Fibroblast of lung (primary cell): ENCODE results near the gene ITGB8. TPM values are rescaled to one million over a fixed set of nuclear protein-coding genes. Genes with fewer than 3 reads are reported as not detected.

Experiments
- DNase-seq, 2 donors: peaks; one replicate each; pipeline versions ENCODE4 v3.0.0 to v3.0.0-alpha.2; 2010; ENCODE audit warnings: low read depth in 2 of 2
- H2AFZ ChIP-seq: 2 replicates; pipeline ENCODE4 v1.5.1; 2012; ENCODE audit warnings: low read length, control low read depth, inconsistent platforms
- H3K27ac ChIP-seq: 2 replicates; pipeline ENCODE4 v1.5.1; 2011; ENCODE audit warnings: low read length, control low read depth; ENCODE audit not compliant: insufficient read depth
- H3K27me3 ChIP-seq: 2 replicates; pipeline ENCODE4 v1.5.1; 2011; ENCODE audit warnings: mild to moderate bottlenecking, low read length; ENCODE audit not compliant: control insufficient read depth, insufficient read depth
- H3K36me3 ChIP-seq: 2 replicates; pipeline ENCODE4 v1.5.1; 2011; ENCODE audit warnings: low read length; ENCODE audit not compliant: control insufficient read depth, insufficient read depth
- H3K4me1 ChIP-seq: 2 replicates; pipeline ENCODE4 v1.5.1; 2011; ENCODE audit warnings: low read length; ENCODE audit not compliant: control insufficient read depth, insufficient read depth; ENCODE audit errors: extremely low read depth
- H3K4me2 ChIP-seq: 2 replicates; pipeline ENCODE4 v1.5.1; 2011; ENCODE audit warnings: low read length, control low read depth; ENCODE audit not compliant: insufficient read depth; ENCODE audit errors: extremely low read depth
- H3K4me3 ChIP-seq, 4 experiments: fragments of 200-600 bp in 1 of 4; sonication (generic) in 1 of 4; replicated peaks in 1 of 4; 2 replicates each; pipeline ENCODE4 v1.5.1; 2011 to 2016; ENCODE audit warnings: low read length in 4 of 4, low read depth in 3 of 4, mild to moderate bottlenecking in 3 of 4, control low read depth in 2 of 4, inconsistent platforms in 1 of 4, mixed read lengths in 1 of 4; ENCODE audit not compliant: insufficient read depth in 1 of 4; ENCODE audit errors: control extremely low read depth in 1 of 4
- H3K79me2 ChIP-seq: 2 replicates; pipeline ENCODE4 v1.5.1; 2012; ENCODE audit warnings: mild to moderate bottlenecking, low read length, inconsistent platforms; ENCODE audit not compliant: control insufficient read depth, insufficient read depth
- H3K9ac ChIP-seq: 2 replicates; pipeline ENCODE4 v1.5.1; 2011; ENCODE audit warnings: mild to moderate bottlenecking, low read length, control low read depth; ENCODE audit not compliant: insufficient read depth
- H3K9me3 ChIP-seq: 2 replicates; pipeline ENCODE4 v1.5.1; 2012; ENCODE audit warnings: low read depth, low read length; ENCODE audit not compliant: control insufficient read depth, insufficient read depth
- H4K20me1 ChIP-seq: 2 replicates; pipeline ENCODE4 v1.5.1; 2011; ENCODE audit warnings: low read length; ENCODE audit not compliant: control insufficient read depth, insufficient read depth; ENCODE audit errors: extremely low read depth
- EZH2 ChIP-seq: IDR thresholded peaks from 2 replicates; pipeline ENCODE4 v1.5.1; 2012; ENCODE audit warnings: low read length, control low read depth, mild to moderate bottlenecking; ENCODE audit errors: missing control alignments
- polyA plus RNA-seq, 2 donors: library from polyadenylated mRNA; depleted of rRNA in 1 of 2; stranded (reverse) in 1 of 2; unstranded in 1 of 2; fragments of >200 nt; gene quantifications; 2 replicates each; pipeline ENCODE4 v1.2.1, GENCODE V29; 2011 to 2012; ENCODE audit warnings: missing spikeins in 1 of 2
- total RNA-seq: library from RNA; depleted of rRNA; stranded (reverse); fragments of >200 nt; gene quantifications from 2 replicates; pipeline ENCODE4 v1.2.1, GENCODE V29; 2014
- TF ChIP-seq, protein P1 (sequence below), 2 donors: IDR thresholded peaks in 1 of 2; conservative IDR thresholded peaks in 1 of 2; 1 replicate in 1 of 2; 2 replicates in 1 of 2; pipeline ENCODE4 v1.5.1; 2011 to 2012; ENCODE audit warnings: low read length in 2 of 2, control low read depth in 1 of 2, inconsistent platforms in 1 of 2, low read depth in 1 of 2, mild to moderate bottlenecking in 1 of 2

The ITGB8 gene
- total and polyA plus RNA-seq, 2 donors (not counting 1 experiment from before 2014, with no cell fraction given) = 3.8 to 100 TPM

DNA sequence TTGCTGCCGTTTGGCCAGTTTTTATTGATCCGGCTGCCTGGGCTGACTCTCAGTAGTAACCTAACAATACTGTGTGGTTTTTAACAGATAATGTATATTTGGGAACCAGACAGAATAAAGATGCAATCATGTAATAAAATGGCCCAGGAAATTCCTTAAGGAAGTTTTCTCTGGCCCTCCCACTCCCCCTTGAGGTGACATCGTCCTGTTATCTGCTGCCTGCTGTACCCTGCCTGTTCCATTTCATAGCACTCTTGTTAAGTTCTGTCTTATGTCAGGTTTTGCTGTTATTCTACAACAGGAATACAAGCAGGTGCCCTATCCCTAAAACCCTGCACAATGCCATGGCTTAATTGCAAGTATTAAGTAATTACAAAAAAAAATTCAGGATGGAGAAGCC, 12.5 kb downstream of the ITGB8 start:
- Histone ChIP-seq H2AFZ (no peak overlapping the region), H3K9ac (no peak overlapping the region), H4K20me1 (no peaks in the 10 kb centered on the region), H3K27ac (no peak overlapping the region), H3K4me2 (no peak overlapping the region), H3K79me2 (no peaks in the 10 kb centered on the region), H3K4me3 (no peak overlapping the region), H3K27me3 (no peaks in the 10 kb centered on the region), H3K9me3 (no peaks in the 10 kb centered on the region), H3K4me1 (no peaks in the 10 kb centered on the region), H3K36me3 (no peaks in the 10 kb centered on the region)
- TF ChIP-seq EZH2 = no peak
- TF ChIP-seq, protein P1, sequence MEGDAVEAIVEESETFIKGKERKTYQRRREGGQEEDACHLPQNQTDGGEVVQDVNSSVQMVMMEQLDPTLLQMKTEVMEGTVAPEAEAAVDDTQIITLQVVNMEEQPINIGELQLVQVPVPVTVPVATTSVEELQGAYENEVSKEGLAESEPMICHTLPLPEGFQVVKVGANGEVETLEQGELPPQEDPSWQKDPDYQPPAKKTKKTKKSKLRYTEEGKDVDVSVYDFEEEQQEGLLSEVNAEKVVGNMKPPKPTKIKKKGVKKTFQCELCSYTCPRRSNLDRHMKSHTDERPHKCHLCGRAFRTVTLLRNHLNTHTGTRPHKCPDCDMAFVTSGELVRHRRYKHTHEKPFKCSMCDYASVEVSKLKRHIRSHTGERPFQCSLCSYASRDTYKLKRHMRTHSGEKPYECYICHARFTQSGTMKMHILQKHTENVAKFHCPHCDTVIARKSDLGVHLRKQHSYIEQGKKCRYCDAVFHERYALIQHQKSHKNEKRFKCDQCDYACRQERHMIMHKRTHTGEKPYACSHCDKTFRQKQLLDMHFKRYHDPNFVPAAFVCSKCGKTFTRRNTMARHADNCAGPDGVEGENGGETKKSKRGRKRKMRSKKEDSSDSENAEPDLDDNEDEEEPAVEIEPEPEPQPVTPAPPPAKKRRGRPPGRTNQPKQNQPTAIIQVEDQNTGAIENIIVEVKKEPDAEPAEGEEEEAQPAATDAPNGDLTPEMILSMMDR (conservative IDR thresholded peaks at IDR 0.05 in 1 of 2, IDR thresholded peaks at IDR 0.05 in 1 of 2; ENCODE audit: low read depth in 1 of 2, low read length in 2 of 2) = peak; percentile 18 to 35
- no peak for DNase-seq

DNA sequence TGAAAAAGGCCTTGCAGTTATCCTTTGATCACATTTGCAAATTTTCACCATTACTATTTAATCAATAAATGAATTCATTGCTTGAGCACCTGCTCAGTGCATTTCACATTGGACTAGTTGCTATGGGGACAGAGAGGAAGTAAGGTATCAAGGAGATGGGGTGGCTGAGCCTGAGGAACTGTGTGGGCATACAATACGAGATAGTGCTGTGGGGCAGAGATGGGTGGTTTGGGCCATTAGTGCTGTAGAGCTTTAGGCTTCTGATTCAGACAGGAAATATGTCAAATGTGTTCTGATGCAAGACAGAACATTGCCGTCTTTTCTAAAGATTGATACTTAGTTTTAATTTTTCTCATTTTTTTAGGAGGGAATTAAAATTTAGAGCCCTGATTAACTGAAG, 13.2 kb downstream of the ITGB8 start:
- TF ChIP-seq, protein P1 (conservative IDR thresholded peaks at IDR 0.05 in 1 of 2, IDR thresholded peaks at IDR 0.05 in 1 of 2; ENCODE audit: low read depth in 1 of 2, low read length in 2 of 2) = no peak
- no peak overlapping the region for H3K9ac ChIP-seq
- no peak overlapping the region for H3K4me2 ChIP-seq
- H3K4me3 ChIP-seq = no peak overlapping the region
- no peaks in the 10 kb centered on the region for H4K20me1 ChIP-seq
- H3K36me3 ChIP-seq = no peaks in the 10 kb centered on the region
- H3K79me2 ChIP-seq = no peaks in the 10 kb centered on the region
- DNase-seq = no peak
- no peak overlapping the region for H3K27ac ChIP-seq
- H2AFZ ChIP-seq = no peak overlapping the region
- no peaks in the 10 kb centered on the region for H3K9me3 ChIP-seq
- no peaks in the 10 kb centered on the region for H3K4me1 ChIP-seq
- no peaks in the 10 kb centered on the region for H3K27me3 ChIP-seq

- H3K4me3 ChIP-seq = no peak overlapping the region
- no peak overlapping the region for H3K9ac ChIP-seq
- no peak for TF ChIP-seq EZH2
- TF ChIP-seq, protein P1 (conservative IDR thresholded peaks at IDR 0.05 in 1 of 2, IDR thresholded peaks at IDR 0.05 in 1 of 2; ENCODE audit: low read depth in 1 of 2, low read length in 2 of 2) = no peak
- H4K20me1 ChIP-seq = no peaks in the 10 kb centered on the region
- H3K79me2 ChIP-seq = no peaks in the 10 kb centered on the region
- H3K27ac ChIP-seq = no peak overlapping the region
- H2AFZ ChIP-seq = no peak overlapping the region
- no peak overlapping the region for H3K4me2 ChIP-seq
- no peaks in the 10 kb centered on the region for H3K9me3 ChIP-seq
- H3K27me3 ChIP-seq = no peaks in the 10 kb centered on the region
- H3K36me3 ChIP-seq = no peaks in the 10 kb centered on the region
- H3K4me1 ChIP-seq = no peaks in the 10 kb centered on the region
- no peak for DNase-seq
Observed at GRCh38 chr7:20344396-20344795, 13.7 kb downstream of the ITGB8 start.
